Raji (cell line): Measurements from ENCODE around the gene RNF212.

Experiments
- POLR2A ChIP-seq: IDR thresholded peaks from 2 replicates; pipeline ENCODE4 v1.6.1; 2011; ENCODE audit warnings: low read depth, low read length, control low read depth; ENCODE audit not compliant: insufficient read depth

RNF212 gene

GRCh38 chr4:1084796-1085403, 28.5 kb downstream of the RNF212 start:
- TF ChIP-seq POLR2A: no peak

GRCh38 chr4:1084394-1084793, 29.0 kb downstream of the RNF212 start:
- TF ChIP-seq POLR2A: no peak

GRCh38 chr4:1082215-1083182, 30.9 kb downstream of the RNF212 start:
- TF ChIP-seq POLR2A: no peak

- TF ChIP-seq POLR2A: no peak
Observed at GRCh38 chr4:1081689-1082040, 31.7 kb downstream of the RNF212 start.

GRCh38 chr4:1080961-1081688, 32.2 kb downstream of the RNF212 start:
- TF ChIP-seq POLR2A: no peak

GRCh38 chr4:1080432-1080831, 32.9 kb downstream of the RNF212 start:
- TF ChIP-seq POLR2A: no peak

GRCh38 chr4:1079711-1080265, 33.6 kb downstream of the RNF212 start:
- TF ChIP-seq POLR2A: no peak

GRCh38 chr4:1078490-1078889, 34.9 kb downstream of the RNF212 start:
- TF ChIP-seq POLR2A: no peak

GRCh38 chr4:1077711-1078477, 35.5 kb downstream of the RNF212 start:
- TF ChIP-seq POLR2A: no peak

GRCh38 chr4:1075809-1076699, 37.3 kb downstream of the RNF212 start:
- no peak for TF ChIP-seq POLR2A

GRCh38 chr4:1075225-1075624, 38.1 kb downstream of the RNF212 start:
- no peak for TF ChIP-seq POLR2A

- no peak for TF ChIP-seq POLR2A
Observed at GRCh38 chr4:1074077-1074476, 39.3 kb downstream of the RNF212 start.

GRCh38 chr4:1072830-1073446, 40.4 kb downstream of the RNF212 start:
- no peak for TF ChIP-seq POLR2A
